ENCODE measurements around the gene CTNNBL1. TPM values are rescaled to one million over a fixed set of nuclear protein-coding genes. Genes with fewer than 3 reads are reported as not detected.

Gene CTNNBL1
- total RNA-seq, 4 donors from 2014 or later: 15.3 to 31.5 (median 27.2) TPM

- WGBS, 2 donors: 38 to 64% methylated on average over 3 to 6 of the region's 13 CpGs
- no peak overlapping the region for H3K27ac ChIP-seq
- no peak overlapping the region for H3K4me3 ChIP-seq
- H3K36me3 ChIP-seq: no peaks in the 10 kb centered on the region
- intact Hi-C loops (cut with DNase I): no loop called here
- H3K4me1 ChIP-seq: peaks cover 0 to 5% (median 0%) of the 10 kb centered on the region in 3 donors
- no peak for DNase-seq
- H3K9me3 ChIP-seq: no peaks in the 10 kb centered on the region
- H3K27me3 ChIP-seq: peaks cover 0 to 18% (median 0%) of the 10 kb centered on the region in 4 donors
- no peak for TF ChIP-seq CTCF (IDR thresholded peaks at IDR 0.05)
- no peak for TF ChIP-seq POLR2A (IDR thresholded peaks at IDR 0.05)
Observed at GRCh38 chr20:37890643-37891042, 196.8 kb downstream of the CTNNBL1 start.

- DNase-seq: no peak
- Histone ChIP-seq H3K36me3 (no peaks in the 10 kb centered on the region), H3K27ac (no peak overlapping the region), H3K4me3 (no peak overlapping the region), H3K9me3 (no peaks in the 10 kb centered on the region), H3K4me1 (peaks cover 0 to 5% (median 0%) of the 10 kb centered on the region in 3 donors), H3K27me3 (peaks cover 0 to 8% (median 0%) of the 10 kb centered on the region in 4 donors)
- 38 to 65% methylated on average over 6 to 9 of the region's 9 CpGs for WGBS, 2 donors
- intact Hi-C loops (cut with DNase I): no loop called here
- TF ChIP-seq POLR2A (IDR thresholded peaks at IDR 0.05): no peak
- TF ChIP-seq CTCF (IDR thresholded peaks at IDR 0.05): no peak
Observed at GRCh38 chr20:37892001-37892400, 198.2 kb downstream of the CTNNBL1 start.

DNA sequence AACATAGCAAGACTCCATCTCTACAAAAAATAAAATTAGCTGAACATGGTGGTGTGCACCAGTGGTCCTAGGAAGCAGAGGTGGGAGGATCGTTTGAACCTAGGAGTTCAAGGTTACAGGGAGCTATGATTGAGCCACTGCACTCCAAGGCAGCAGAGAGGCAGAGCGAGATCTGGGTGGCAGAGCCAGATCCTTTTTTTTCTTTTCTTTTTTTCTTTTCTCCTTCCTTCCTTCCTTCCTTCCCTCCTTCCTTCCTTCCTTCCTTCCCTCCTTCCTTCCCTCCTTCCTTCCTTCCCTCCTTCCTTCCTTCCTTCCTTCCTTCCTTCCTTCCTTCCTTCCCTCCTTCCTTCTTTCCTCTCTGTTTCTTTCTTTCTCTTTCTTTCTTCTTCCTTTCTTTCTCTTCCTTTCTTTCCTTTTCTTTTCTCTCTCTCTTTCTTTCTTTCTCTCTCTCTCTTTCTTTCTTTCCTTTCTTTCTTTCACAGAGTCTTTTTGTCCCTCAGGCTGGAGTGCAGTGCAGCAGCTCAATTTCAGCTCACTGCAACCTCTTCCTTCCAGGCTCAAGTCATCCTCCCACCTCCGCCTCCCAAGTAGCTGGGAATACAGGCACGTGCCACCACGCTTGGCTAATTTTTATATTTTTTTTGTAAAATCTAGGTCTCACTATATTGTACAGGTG is 199.9 kb downstream of the CTNNBL1 start:
- no peak for DNase-seq
- WGBS, 2 donors: 75 to 81% methylated on average over 5 of the region's 5 CpGs

GRCh38 chr20:37894454-37894853 is 200.6 kb downstream of the CTNNBL1 start:
- TF ChIP-seq CTCF (IDR thresholded peaks at IDR 0.05) (no peak), POLR2A (IDR thresholded peaks at IDR 0.05) (no peak)
- Histone ChIP-seq H3K4me1 (peaks cover 0 to 9% (median 0%) of the 10 kb centered on the region in 3 donors), H3K36me3 (no peaks in the 10 kb centered on the region), H3K4me3 (no peak overlapping the region), H3K27me3 (peaks cover 0 to 14% (median 0%) of the 10 kb centered on the region in 4 donors), H3K27ac (no peak overlapping the region), H3K9me3 (no peaks in the 10 kb centered on the region)
- 80 to 85% methylated on average over 2 to 3 of the region's 4 CpGs for WGBS, 2 donors
- no peak for DNase-seq
- intact Hi-C loops (cut with DNase I): no loop called here

More for the DNA sequence above, 199.9 kb downstream of the CTNNBL1 start:
- no peaks in the 10 kb centered on the region for H3K9me3 ChIP-seq
- no peaks in the 10 kb centered on the region for H3K36me3 ChIP-seq
- TF ChIP-seq POLR2A (IDR thresholded peaks at IDR 0.05) (no peak), CTCF (IDR thresholded peaks at IDR 0.05) (no peak)
- peaks cover 0 to 6% (median 0%) of the 10 kb centered on the region in 4 donors for H3K27me3 ChIP-seq
- intact Hi-C loops (cut with DNase I): no loop called here
- H3K4me1 ChIP-seq: peaks cover 0 to 9% (median 0%) of the 10 kb centered on the region in 3 donors
- no peak overlapping the region for H3K27ac ChIP-seq
- H3K4me3 ChIP-seq: no peak overlapping the region

GRCh38 chr20:37895166-37895565 is 201.3 kb downstream of the CTNNBL1 start:
- DNase-seq: no peak
- intact Hi-C loops (cut with DNase I): no loop called here
- 86 to 89% methylated on average over 6 of the region's 6 CpGs for whole genome bisulfite sequencing, 2 donors
- Histone ChIP-seq H3K9me3 (no peaks in the 10 kb centered on the region), H3K4me3 (no peak overlapping the region), H3K4me1 (peaks cover 0 to 9% (median 0%) of the 10 kb centered on the region in 3 donors), H3K27me3 (peaks cover 0 to 21% (median 0%) of the 10 kb centered on the region in 4 donors), H3K27ac (no peak overlapping the region), H3K36me3 (no peaks in the 10 kb centered on the region)
- TF ChIP-seq POLR2A (IDR thresholded peaks at IDR 0.05): no peak
- TF ChIP-seq CTCF (IDR thresholded peaks at IDR 0.05): no peak
